Activated CD4-positive, alpha-beta T cell treated with anti-CD3 and anti-CD28 coated beads, Interleukin-2, amount 10 ng/mL, durations not matched to agents 7 days and 5 days (primary cell): ENCODE data around the gene BCL7C. TPM values are rescaled to one million over a fixed set of nuclear protein-coding genes. Genes with fewer than 3 reads are reported as not detected.
A peak's percentile ranks its signal among the peaks of the same experiment; 100 is the strongest.
"Not testable (repeated sequence)": the region's sequence is repeated elsewhere in the genome, so short reads cannot be mapped to it uniquely, and the experiment has no call there.

ENCODE experiments used
- CTCF ChIA-PET: fragments of 350-600 bp; sonication (Branson Sonifier 250); formaldehyde crosslinking; loops from one replicate; lab custom pipeline; 2021; ENCODE audit warnings: antibody characterized with exemption; lab: Charles Lee
- POLR2A ChIA-PET: fragments of 350-600 bp; sonication (Branson Sonifier 250); formaldehyde crosslinking; loops from one replicate; lab custom pipeline; 2021; ENCODE audit warnings: antibody characterized with exemption; lab: Charles Lee
- DNase-seq: peaks from one replicate; pipeline ENCODE4 v3.0.0-alpha.2; 2020
- H3K27ac Mint-ChIP-seq: one replicate; pipeline ENCODE4 v1.8.0; 2021; ENCODE audit warnings: mild to moderate bottlenecking, moderate library complexity, mixed read lengths
- H3K27me3 Mint-ChIP-seq: one replicate; pipeline ENCODE4 v1.8.0; 2021; ENCODE audit warnings: mixed read lengths
- H3K36me3 Mint-ChIP-seq: one replicate; pipeline ENCODE4 v1.8.0; 2021; ENCODE audit warnings: low read depth, mixed read lengths
- H3K4me1 Mint-ChIP-seq: one replicate; pipeline ENCODE4 v1.8.0; 2021; ENCODE audit warnings: mixed read lengths
- H3K4me3 Mint-ChIP-seq: one replicate; pipeline ENCODE4 v1.8.0; 2021; ENCODE audit warnings: mild to moderate bottlenecking, moderate library complexity, mixed read lengths
- H3K9me3 Mint-ChIP-seq: one replicate; pipeline ENCODE4 v1.8.0; 2021; ENCODE audit warnings: mixed read lengths
- total RNA-seq, 2 experiments: library from RNA; stranded (reverse); gene quantifications; one replicate each; pipeline ENCODE4 v1.2.3, GENCODE V29; 2021

The BCL7C gene
- total RNA-seq, 2 experiments from 2014 or later, result 21.8 to 22.1 TPM

GRCh38 chr16:30874244-30874820 lies 19.5 kb downstream of the BCL7C start:
- peaks cover 30% of the 10 kb centered on the region for H3K4me1 Mint-ChIP-seq
- H3K27me3 Mint-ChIP-seq, result no peaks in the 10 kb centered on the region
- CTCF ChIA-PET, result interaction anchor here (0.5 to 5.1 kb wide), 5 partner anchors 27 to 120 kb away, joined by 4 to 23 read pairs (median 4); no protein-coding TSS in a partner anchor

GRCh38 chr16:30870904-30871303 lies 23.0 kb downstream of the BCL7C start:
- H3K4me3 Mint-ChIP-seq, result no peak overlapping the region
- ChIA-PET POLR2A (no interaction called here), CTCF (interaction anchor here (0.6 to 1.5 kb wide), 3 partner anchors 31 to 150 kb away, joined by 3 to 4 read pairs (median 3); no protein-coding TSS in a partner anchor)
- H3K27ac Mint-ChIP-seq, result no peak overlapping the region
- DNase-seq, result no peak
- no peaks in the 10 kb centered on the region for H3K9me3 Mint-ChIP-seq
- peaks cover 13% of the 10 kb centered on the region for H3K4me1 Mint-ChIP-seq
- H3K36me3 Mint-ChIP-seq, result peaks cover 17% of the 10 kb centered on the region
- no peaks in the 10 kb centered on the region for H3K27me3 Mint-ChIP-seq

More at GRCh38 chr16:30874244-30874820, 19.5 kb downstream of the BCL7C start:
- Mint-ChIP-seq H3K9me3 (no peaks in the 10 kb centered on the region), H3K36me3 (peaks cover 30% of the 10 kb centered on the region), H3K27ac (peak overlapping the region; percentile 98), H3K4me3 (peak overlapping the region; percentile 94)
- POLR2A ChIA-PET, result interaction anchor here (1.0 to 1.9 kb wide), 2 partner anchors 28 to 29 kb away, joined by 6 to 11 read pairs; no protein-coding TSS in a partner anchor
- no peak for DNase-seq

GRCh38 chr16:30867747-30868146 lies 26.1 kb downstream of the BCL7C start:
- H3K36me3 Mint-ChIP-seq, result peaks cover 6% of the 10 kb centered on the region
- no peak for DNase-seq
- ChIA-PET POLR2A (interaction anchor here (0.5 kb wide), 1 partner anchor 313 kb away, joined by 4 read pairs; no protein-coding TSS in a partner anchor), CTCF (interaction anchor here (0.9 to 1.4 kb wide), 5 partner anchors 14 to 93 kb away, joined by 3 to 4 read pairs (median 3); no protein-coding TSS in a partner anchor)
- no peaks in the 10 kb centered on the region for H3K27me3 Mint-ChIP-seq
- H3K4me1 Mint-ChIP-seq, result no peaks in the 10 kb centered on the region
- H3K9me3 Mint-ChIP-seq, result no peaks in the 10 kb centered on the region
- no peak overlapping the region for H3K27ac Mint-ChIP-seq
- H3K4me3 Mint-ChIP-seq, result no peak overlapping the region

- DNase-seq, result no peak
- ChIA-PET CTCF (interaction anchor here (0.6 to 1.0 kb wide), 2 partner anchors 37 to 55 kb away, joined by 3 read pairs; no protein-coding TSS in a partner anchor), POLR2A (no interaction called here)
- Mint-ChIP-seq H3K27ac (no peak overlapping the region), H3K27me3 (no peaks in the 10 kb centered on the region), H3K4me3 (no peak overlapping the region), H3K4me1 (no peaks in the 10 kb centered on the region), H3K9me3 (no peaks in the 10 kb centered on the region), H3K36me3 (no peaks in the 10 kb centered on the region)
These were observed 27.8 kb downstream of the BCL7C start for GRCh38 chr16:30866031-30866430.

- H3K27ac Mint-ChIP-seq, H3K36me3 Mint-ChIP-seq, H3K4me3 Mint-ChIP-seq, H3K4me1 Mint-ChIP-seq, CTCF ChIA-PET, DNase-seq, H3K27me3 Mint-ChIP-seq, POLR2A ChIA-PET, H3K9me3 Mint-ChIP-seq: not testable (repeated sequence)
These were observed 30.7 kb downstream of the BCL7C start for GRCh38 chr16:30863178-30863577.

- H3K4me1 Mint-ChIP-seq, H3K4me3 Mint-ChIP-seq, DNase-seq, POLR2A ChIA-PET, H3K9me3 Mint-ChIP-seq, H3K27ac Mint-ChIP-seq, H3K27me3 Mint-ChIP-seq, H3K36me3 Mint-ChIP-seq: not testable (repeated sequence)
- CTCF ChIA-PET, result interaction anchor here (1.2 kb wide), 1 partner anchor 16 kb away, joined by 4 read pairs; no protein-coding TSS in a partner anchor
These were observed 33.1 kb downstream of the BCL7C start for GRCh38 chr16:30860729-30861128.

- no peak for DNase-seq
- Mint-ChIP-seq H3K4me1 (no peaks in the 10 kb centered on the region), H3K27ac (no peak overlapping the region), H3K9me3 (no peaks in the 10 kb centered on the region), H3K27me3 (no peaks in the 10 kb centered on the region), H3K4me3 (no peak overlapping the region), H3K36me3 (no peaks in the 10 kb centered on the region)
- ChIA-PET POLR2A (no interaction called here), CTCF (no interaction called here)
These were observed 35.0 kb downstream of the BCL7C start for GRCh38 chr16:30858829-30859423.

- POLR2A ChIA-PET, result no interaction called here
- Mint-ChIP-seq H3K27me3 (no peaks in the 10 kb centered on the region), H3K36me3 (no peaks in the 10 kb centered on the region), H3K4me3 (no peak overlapping the region), H3K9me3 (no peaks in the 10 kb centered on the region), H3K4me1 (no peaks in the 10 kb centered on the region), H3K27ac (no peak overlapping the region)
- DNase-seq, result no peak
- CTCF ChIA-PET, result interaction anchor here (0.6 to 6.4 kb wide), 4 partner anchors 14 to 1056 kb away, joined by 3 to 35 read pairs (median 4); no protein-coding TSS in a partner anchor
These were observed 35.8 kb downstream of the BCL7C start for GRCh38 chr16:30858111-30858495.

GRCh38 chr16:30853758-30854157 lies 40.1 kb downstream of the BCL7C start:
- no peak for DNase-seq
- Mint-ChIP-seq H3K4me1 (no peaks in the 10 kb centered on the region), H3K4me3 (no peak overlapping the region), H3K9me3 (no peaks in the 10 kb centered on the region), H3K27me3 (no peaks in the 10 kb centered on the region), H3K36me3 (no peaks in the 10 kb centered on the region), H3K27ac (no peak overlapping the region)
- POLR2A ChIA-PET, result no interaction called here
- CTCF ChIA-PET, result interaction anchor here (1.1 to 6.4 kb wide), 3 partner anchors 9 to 88 kb away, joined by 3 to 35 read pairs (median 10); no protein-coding TSS in a partner anchor

GRCh38 chr16:30850246-30850645 lies 43.6 kb downstream of the BCL7C start:
- no peak overlapping the region for H3K4me3 Mint-ChIP-seq
- H3K27ac Mint-ChIP-seq, result no peak overlapping the region
- ChIA-PET POLR2A (no interaction called here), CTCF (no interaction called here)
- no peak for DNase-seq
- no peaks in the 10 kb centered on the region for H3K36me3 Mint-ChIP-seq
- no peaks in the 10 kb centered on the region for H3K27me3 Mint-ChIP-seq
- no peaks in the 10 kb centered on the region for H3K9me3 Mint-ChIP-seq
- H3K4me1 Mint-ChIP-seq, result peaks cover 2% of the 10 kb centered on the region

- Mint-ChIP-seq H3K27ac (no peak overlapping the region), H3K4me1 (peaks cover 10% of the 10 kb centered on the region), H3K9me3 (no peaks in the 10 kb centered on the region), H3K36me3 (no peaks in the 10 kb centered on the region), H3K4me3 (no peak overlapping the region), H3K27me3 (no peaks in the 10 kb centered on the region)
- ChIA-PET CTCF (interaction anchor here (0.9 to 6.1 kb wide), 6 partner anchors 9 to 95 kb away, joined by 3 to 46 read pairs (median 14); no protein-coding TSS in a partner anchor), POLR2A (no interaction called here)
- DNase-seq, result no peak
These were observed 47.1 kb downstream of the BCL7C start for GRCh38 chr16:30846649-30847402.

GRCh38 chr16:30844671-30845449 lies 49.0 kb downstream of the BCL7C start:
- Mint-ChIP-seq H3K9me3 (no peaks in the 10 kb centered on the region), H3K36me3 (no peaks in the 10 kb centered on the region), H3K27ac (peak overlapping the region; percentile 88), H3K4me3 (peak overlapping the region; percentile 17), H3K27me3 (no peaks in the 10 kb centered on the region), H3K4me1 (peaks cover 10% of the 10 kb centered on the region)
- ChIA-PET POLR2A (interaction anchor here (1.6 to 1.9 kb wide), 2 partner anchors 30 to 57 kb away, joined by 6 to 12 read pairs; no protein-coding TSS in a partner anchor), CTCF (interaction anchor here (0.6 to 6.1 kb wide), 33 partner anchors 9 to 461 kb away, joined by 3 to 46 read pairs (median 4); partner anchors contain the start of gene BCL7C)
- DNase-seq, result peak; percentile 95
